H9 (cell line): ENCODE data around the gene MARS1. TPM values are rescaled to one million over a fixed set of nuclear protein-coding genes. Genes with fewer than 3 reads are reported as not detected.

Experiments used
- DNase-seq: peaks from one replicate; pipeline ENCODE4 v3.0.0-alpha.2; 2017
- H2AFZ ChIP-seq: one replicate; pipeline ENCODE4 v1.6.1; 2013; ENCODE audit warnings: mild to moderate bottlenecking, low read length, control low read depth, moderate library complexity
- H2AK5ac ChIP-seq: 2 replicates; pipeline ENCODE4 v1.6.1; 2013; ENCODE audit warnings: low read length, control low read depth, mixed read lengths; ENCODE audit not compliant: insufficient read length
- H2BK120ac ChIP-seq: one replicate; pipeline ENCODE4 v1.6.1; 2013; ENCODE audit warnings: low read depth, mild to moderate bottlenecking, low read length, control low read depth, inconsistent platforms; ENCODE audit not compliant: poor library complexity, severe bottlenecking
- H2BK12ac ChIP-seq: 2 replicates; pipeline ENCODE4 v1.6.1; 2013; ENCODE audit warnings: low read length, control low read depth, mixed read lengths, low read depth; ENCODE audit not compliant: insufficient read length
- H2BK15ac ChIP-seq: 2 replicates; pipeline ENCODE4 v1.6.1; 2013; ENCODE audit warnings: low read depth, low read length, control low read depth
- H2BK20ac ChIP-seq: one replicate; pipeline ENCODE4 v1.6.1; 2013; ENCODE audit warnings: low read depth, mild to moderate bottlenecking, low read length, control low read depth, inconsistent platforms; ENCODE audit not compliant: poor library complexity, severe bottlenecking
- H2BK5ac ChIP-seq: 2 replicates; pipeline ENCODE4 v1.6.1; 2013; ENCODE audit warnings: low read length, control low read depth, mixed read lengths; ENCODE audit not compliant: insufficient read length
- H3K14ac ChIP-seq: 2 replicates; pipeline ENCODE4 v1.6.1; 2013; ENCODE audit warnings: low read length, control low read depth; ENCODE audit not compliant: insufficient read depth
- H3K18ac ChIP-seq: 2 replicates; pipeline ENCODE4 v1.6.1; 2013; ENCODE audit warnings: low read depth, mild to moderate bottlenecking, mixed read lengths, low read length, control low read depth; ENCODE audit not compliant: insufficient read length
- H3K23ac ChIP-seq: 2 replicates; pipeline ENCODE4 v1.6.1; 2013; ENCODE audit warnings: low read length, control low read depth, mixed read lengths, low read depth; ENCODE audit not compliant: insufficient read length
- H3K23me2 ChIP-seq: 2 replicates; pipeline ENCODE4 v1.6.1; 2013; ENCODE audit warnings: low read depth, mild to moderate bottlenecking, mixed read lengths, low read length, control low read depth; ENCODE audit not compliant: insufficient read length, poor library complexity, severe bottlenecking
- H3K27ac ChIP-seq: 2 replicates; pipeline ENCODE4 v1.5.1; 2013; ENCODE audit warnings: low read length, control low read depth, mixed read lengths, low read depth; ENCODE audit not compliant: insufficient read length
- H3K27me3 ChIP-seq: 2 replicates; pipeline ENCODE4 v1.6.1; 2013; ENCODE audit warnings: low read length, control low read depth, inconsistent platforms; ENCODE audit not compliant: insufficient read depth
- H3K4ac ChIP-seq: 2 replicates; pipeline ENCODE4 v1.6.1; 2013; ENCODE audit warnings: low read depth, mild to moderate bottlenecking, control low read depth, inconsistent platforms, low read length, moderate library complexity
- H3K4me1 ChIP-seq: 2 replicates; pipeline ENCODE4 v1.6.1; 2013; ENCODE audit warnings: low read length, control low read depth, inconsistent platforms; ENCODE audit not compliant: insufficient read depth
- H3K4me2 ChIP-seq: 2 replicates; pipeline ENCODE4 v1.6.1; 2013; ENCODE audit warnings: low read length, control low read depth, mixed read lengths; ENCODE audit not compliant: insufficient read length, insufficient read depth
- H3K56ac ChIP-seq: 2 replicates; pipeline ENCODE4 v1.6.1; 2013; ENCODE audit warnings: low read depth, mild to moderate bottlenecking, mixed read lengths, low read length, control low read depth; ENCODE audit not compliant: insufficient read length
- H3K79me1 ChIP-seq: 2 replicates; pipeline ENCODE4 v1.6.1; 2013; ENCODE audit warnings: low read depth, mild to moderate bottlenecking, moderate library complexity, low read length, control low read depth, inconsistent platforms; ENCODE audit not compliant: insufficient read depth, poor library complexity, severe bottlenecking
- H3K79me2 ChIP-seq: 2 replicates; pipeline ENCODE4 v1.6.1; 2013; ENCODE audit warnings: low read length, control low read depth, inconsistent platforms; ENCODE audit not compliant: insufficient read depth
- H3K9ac ChIP-seq: 2 replicates; pipeline ENCODE4 v1.6.1; 2013; ENCODE audit warnings: low read length, control low read depth, mixed read lengths; ENCODE audit not compliant: insufficient read length; ENCODE audit errors: extremely low read depth
- H3K9me3 ChIP-seq: one replicate; pipeline ENCODE4 v1.6.1; 2013; ENCODE audit warnings: low read depth, low read length, inconsistent platforms; ENCODE audit not compliant: control insufficient read depth
- H3T11ph ChIP-seq: one replicate; pipeline ENCODE4 v1.6.1; 2013; ENCODE audit warnings: mild to moderate bottlenecking, low read length, control low read depth, inconsistent platforms
- H4K20me1 ChIP-seq: one replicate; pipeline ENCODE4 v1.6.1; 2013; ENCODE audit not compliant: control insufficient read depth, insufficient read length, insufficient read depth
- H4K5ac ChIP-seq: 2 replicates; pipeline ENCODE4 v1.6.1; 2013; ENCODE audit warnings: low read depth, mild to moderate bottlenecking, mixed read lengths, low read length, control low read depth; ENCODE audit not compliant: insufficient read length
- H4K8ac ChIP-seq: replicated peaks from 2 replicates; pipeline ENCODE4 v1.6.1; 2013; ENCODE audit warnings: low read length, control low read depth, mixed read lengths, low read depth; ENCODE audit not compliant: insufficient read length
- H4K91ac ChIP-seq: 2 replicates; pipeline ENCODE4 v1.6.1; 2013; ENCODE audit warnings: low read depth, mild to moderate bottlenecking, moderate library complexity, mixed read lengths, low read length, control low read depth; ENCODE audit not compliant: insufficient read length
- H3K27ac Mint-ChIP-seq, 3 experiments: 2 replicates in 2 of 3; 3 replicates in 1 of 3; pipeline ENCODE4 v1.8.0; 2020 to 2021; ENCODE audit warnings: mixed read lengths in 3 of 3, mild to moderate bottlenecking in 1 of 3, moderate library complexity in 1 of 3
- H3K27me3 Mint-ChIP-seq: 2 replicates; pipeline ENCODE4 v1.8.0; 2021; ENCODE audit warnings: low read depth, mild to moderate bottlenecking, moderate library complexity, mixed read lengths
- H3K36me3 Mint-ChIP-seq, 3 experiments: 2 replicates in 2 of 3; 3 replicates in 1 of 3; pipeline ENCODE4 v1.8.0; 2020 to 2021; ENCODE audit warnings: low read depth in 3 of 3, mixed read lengths in 3 of 3; ENCODE audit not compliant: insufficient read depth in 1 of 3
- H3K4me1 Mint-ChIP-seq, 2 experiments: 2 replicates each; pipeline ENCODE4 v1.8.0; 2020; ENCODE audit warnings: mixed read lengths in 2 of 2
- H3K4me3 Mint-ChIP-seq, 2 experiments: 2 replicates in 1 of 2; 3 replicates in 1 of 2; pipeline ENCODE4 v1.8.0; 2020 to 2021; ENCODE audit warnings: mild to moderate bottlenecking in 2 of 2, mixed read lengths in 2 of 2, moderate library complexity in 1 of 2
- H3K9me3 Mint-ChIP-seq, 2 experiments: 2 replicates in 1 of 2; 3 replicates in 1 of 2; pipeline ENCODE4 v1.8.0; 2020; ENCODE audit warnings: mild to moderate bottlenecking in 2 of 2, mixed read lengths in 2 of 2, moderate library complexity in 1 of 2
- CTCF ChIP-seq: fragments of 200-600 bp; sonication (generic); conservative IDR thresholded peaks from 3 replicates; pipeline ENCODE4 v1.8.0; 2021; ENCODE audit warnings: antibody characterized with exemption, mild to moderate bottlenecking
- WGBS: extraction: QIAGEN DNeasy Blood & Tissue Kit; methylation state at CpG from one replicate; pipeline ENCODE4 v1.1.7; 2013; ENCODE audit warnings: missing lambda C conversion rate, low lambda C conversion rate, mixed read lengths; ENCODE audit not compliant: insufficient read length; ENCODE audit errors: extremely low coverage; 5-methylcytosine and 5-hydroxymethylcytosine counted together
- total RNA-seq: library from RNA; stranded (reverse); gene quantifications from 2 replicates; pipeline ENCODE4 v1.2.1, GENCODE V29; 2021

Gene MARS1
- total RNA-seq, 1 experiment from 2014 or later: 368 TPM

GRCh38 chr12:57521525-57522010, 33.7 kb downstream of the MARS1 start:
- Histone ChIP-seq H3K4me2 (peak overlapping the region; percentile 58), H2BK20ac (no peak overlapping the region), H3K23me2 (peaks cover 22% of the 10 kb centered on the region), H2BK12ac (no peak overlapping the region), H2BK15ac (no peak overlapping the region), H3K79me2 (no peaks in the 10 kb centered on the region), H3K9ac (no peak overlapping the region), H2AFZ (no peak overlapping the region), H3K23ac (no peak overlapping the region), H3K18ac (no peak overlapping the region), H4K20me1 (no peaks in the 10 kb centered on the region), H3K56ac (no peak overlapping the region), H2BK5ac (no peak overlapping the region), H2BK120ac (no peak overlapping the region), H3K14ac (no peak overlapping the region), H4K5ac (no peak overlapping the region), H3K9me3 (no peaks in the 10 kb centered on the region), H3T11ph (no peak overlapping the region), H3K27me3 (no peaks in the 10 kb centered on the region), H4K91ac (no peak overlapping the region), H3K4me1 (peaks cover 3% of the 10 kb centered on the region; the same call in 1 of the 2 replicates), H3K79me1 (no peaks in the 10 kb centered on the region), H2AK5ac (no peak overlapping the region), H3K4ac (no peak overlapping the region), H4K8ac (no peak overlapping the region), H3K27ac (no peak overlapping the region)
- H3K4me1 Mint-ChIP-seq: peaks cover 37 to 52% of the 10 kb centered on the region in 2 experiments
- no CpG with 5 or more reads among the region's 17 CpGs for WGBS
- no peaks in the 10 kb centered on the region for H3K9me3 Mint-ChIP-seq
- peak; percentile 82 for DNase-seq
- H3K27me3 Mint-ChIP-seq: no peaks in the 10 kb centered on the region; the same call in 1 of the 2 replicates
- TF ChIP-seq CTCF: no peak; the same call in 1 of the 3 replicates
- peaks cover 21 to 44% (median 42%) of the 10 kb centered on the region in 3 experiments for H3K36me3 Mint-ChIP-seq
- H3K4me3 Mint-ChIP-seq: peak overlapping the region; percentile 93 to 96
- H3K27ac Mint-ChIP-seq: peak overlapping the region; percentile 92 to 98 (median 95)
